Cardiac septum (tissue), 1 donor: ENCODE data around the gene AP3M1. TPM values are rescaled to one million over a fixed set of nuclear protein-coding genes. Genes with fewer than 3 reads are reported as not detected.

ENCODE experiments used
- DNase-seq: peaks from one replicate; pipeline ENCODE4 v3.0.0-alpha.2; 2020; ENCODE audit warnings: low spot score
- intact Hi-C: fragments of 100-400 bp; cut with DNase I; formaldehyde crosslinking; loops from one replicate; pipeline ENCODE4 v1.14.0; 2022
- total RNA-seq: library from RNA; stranded (reverse); fragmentation: NEBNext Ultra II Directional; extraction: Animal tissue kit (Norgen Biotek cat#: 25700); gene quantifications from one replicate; pipeline ENCODE4 v1.2.1, GENCODE V29; 2021
- donor health status: DM: no; HTN: no; CAD: no.

The AP3M1 gene
- total RNA-seq, 1 donor from 2014 or later, result 30.8 TPM

- intact Hi-C loops, result loop anchor here (10.0 kb wide), 1 partner anchor 144 kb away; no protein-coding TSS in a partner anchor
- no peak for DNase-seq
Measured at GRCh38 chr10:74088722-74089121, 61.9 kb downstream of the AP3M1 start.

GRCh38 chr10:74086317-74086716, 64.3 kb downstream of the AP3M1 start:
- intact Hi-C loops, result loop anchor here (10.0 kb wide), 1 partner anchor 142 kb away; no protein-coding TSS in a partner anchor
- DNase-seq, result no peak

GRCh38 chr10:74084955-74085354, 65.7 kb downstream of the AP3M1 start:
- intact Hi-C loops, result loop anchor here (10.0 kb wide), 1 partner anchor 140 kb away; no protein-coding TSS in a partner anchor
- no peak for DNase-seq

- DNase-seq, result no peak
- intact Hi-C loops, result loop anchor here (10.0 kb wide), 1 partner anchor 139 kb away; no protein-coding TSS in a partner anchor
Measured at GRCh38 chr10:74083304-74083703, 67.3 kb downstream of the AP3M1 start.

GRCh38 chr10:74081941-74082718, 68.5 kb downstream of the AP3M1 start:
- no peak for DNase-seq
- intact Hi-C loops, result loop anchor here (2.0 to 10.0 kb wide), 2 partner anchors 137 to 195 kb away; no protein-coding TSS in a partner anchor

GRCh38 chr10:74081192-74081803, 69.3 kb downstream of the AP3M1 start:
- no peak for DNase-seq
- intact Hi-C loops, result loop anchor here (2.0 to 10.0 kb wide), 2 partner anchors 136 to 194 kb away; no protein-coding TSS in a partner anchor

- no peak for DNase-seq
- intact Hi-C loops, result loop anchor here (2.0 to 10.0 kb wide), 3 partner anchors 83 to 193 kb away; partner anchors contain the start of gene VCL
Measured at GRCh38 chr10:74079936-74080590, 70.6 kb downstream of the AP3M1 start.

GRCh38 chr10:74079028-74079935, 71.3 kb downstream of the AP3M1 start:
- no peak for DNase-seq
- intact Hi-C loops, result loop anchor here (5.0 kb wide), 1 partner anchor 82 kb away; the partner anchor contains the start of gene VCL

GRCh38 chr10:74078037-74078436, 72.6 kb downstream of the AP3M1 start:
- DNase-seq, result no peak
- intact Hi-C loops, result loop anchor here (5.0 kb wide), 1 partner anchor 81 kb away; the partner anchor contains the start of gene VCL

GRCh38 chr10:74077416-74077815, 73.2 kb downstream of the AP3M1 start:
- no peak for DNase-seq
- intact Hi-C loops, result loop anchor here (5.0 kb wide), 1 partner anchor 80 kb away; the partner anchor contains the start of gene VCL

- intact Hi-C loops, result loop anchor here (5.0 kb wide), 1 partner anchor 80 kb away; the partner anchor contains the start of gene VCL
- no peak for DNase-seq
Measured at GRCh38 chr10:74076961-74077360, 73.7 kb downstream of the AP3M1 start.

- intact Hi-C loops, result loop anchor here (5.0 kb wide), 1 partner anchor 79 kb away; the partner anchor contains the start of gene VCL
- no peak for DNase-seq
Measured at GRCh38 chr10:74075906-74076305, 74.7 kb downstream of the AP3M1 start.

- intact Hi-C loops, result no loop called here
- no peak for DNase-seq
Measured at GRCh38 chr10:74072503-74072902, 78.1 kb downstream of the AP3M1 start.

GRCh38 chr10:74071157-74071556, 79.5 kb downstream of the AP3M1 start:
- intact Hi-C loops, result no loop called here

More at GRCh38 chr10:74071157-74071556, 79.5 kb downstream of the AP3M1 start:
- no peak for DNase-seq

Other genes starting within 250 kb of the AP3M1 start
- 15.3 TPM for gene PLAU, start 239.7 kb downstream of the AP3M1 start, total RNA-seq
- gene VCL, start 152.7 kb downstream of the AP3M1 start, total RNA-seq, result 284 TPM
- 28.0 TPM for gene ADK, start 393 bp upstream of the AP3M1 start, total RNA-seq